HL-60/S4 (cell line): Measurements from ENCODE around the gene DYNLRB1.
"Not testable (repeated sequence)": the region's sequence is repeated elsewhere in the genome, so short reads cannot be mapped to it uniquely, and the experiment has no call there.

Experiments used
- in situ Hi-C: fragments of 300-500 bp; cut with MboI; formaldehyde crosslinking; loops from 2 replicates; pipeline ENCODE4 v1.14.3; 2022; ENCODE audit warnings: low sequenced_read_pairs

Gene DYNLRB1

GRCh38 chr20:34516247-34517113 lies at the start of gene DYNLRB1:
Gene DYNLRB1 (plus strand): TSS chr20:34516422. CDS start chr20:34516459, 37 bp downstream.
- in situ Hi-C loops = no loop called here

- in situ Hi-C loops = no loop called here
These were observed 47.3 kb upstream of the DYNLRB1 start for GRCh38 chr20:34468951-34469350.

- in situ Hi-C loops = loop anchor here (10.0 kb wide), 1 partner anchor 158 kb away; no protein-coding TSS in a partner anchor
These were observed 43.8 kb upstream of the DYNLRB1 start for GRCh38 chr20:34472246-34472925.

- in situ Hi-C loops = loop anchor here (10.0 kb wide), 1 partner anchor 159 kb away; no protein-coding TSS in a partner anchor
These were observed 42.8 kb upstream of the DYNLRB1 start for GRCh38 chr20:34473262-34473883.

- in situ Hi-C loops = loop anchor here (10.0 kb wide), 1 partner anchor 161 kb away; no protein-coding TSS in a partner anchor
These were observed 40.1 kb upstream of the DYNLRB1 start for GRCh38 chr20:34475979-34476736.

GRCh38 chr20:34479627-34480026 lies 36.6 kb upstream of the DYNLRB1 start:
- in situ Hi-C loops = loop anchor here (10.0 kb wide), 1 partner anchor 165 kb away; no protein-coding TSS in a partner anchor

GRCh38 chr20:34482154-34482553 lies 34.1 kb upstream of the DYNLRB1 start:
- in situ Hi-C loops = not testable (repeated sequence)

GRCh38 chr20:34483585-34484220 lies 32.5 kb upstream of the DYNLRB1 start:
- in situ Hi-C loops = not testable (repeated sequence)

- in situ Hi-C loops = no loop called here
These were observed 31.1 kb upstream of the DYNLRB1 start for GRCh38 chr20:34485068-34485634.

- in situ Hi-C loops = no loop called here
These were observed 24.8 kb upstream of the DYNLRB1 start for GRCh38 chr20:34491226-34491931.

GRCh38 chr20:34491932-34492509 lies 24.2 kb upstream of the DYNLRB1 start:
- in situ Hi-C loops = no loop called here

GRCh38 chr20:34493646-34494045 lies 22.6 kb upstream of the DYNLRB1 start:
- in situ Hi-C loops = no loop called here

- in situ Hi-C loops = no loop called here
These were observed 20.9 kb upstream of the DYNLRB1 start for GRCh38 chr20:34495307-34495706.

GRCh38 chr20:34495916-34496315 lies 20.3 kb upstream of the DYNLRB1 start:
- in situ Hi-C loops = no loop called here

GRCh38 chr20:34497596-34497995 lies 18.6 kb upstream of the DYNLRB1 start:
- in situ Hi-C loops = not testable (repeated sequence)

GRCh38 chr20:34500823-34501222 lies 15.4 kb upstream of the DYNLRB1 start:
- in situ Hi-C loops = no loop called here

- in situ Hi-C loops = no loop called here
These were observed 9.7 kb upstream of the DYNLRB1 start for GRCh38 chr20:34506480-34506879.

- in situ Hi-C loops = no loop called here
These were observed 8.4 kb upstream of the DYNLRB1 start for GRCh38 chr20:34507702-34508413.
